HG02981 (cell line): ENCODE data around the gene ARHGAP15.

Experiments
- ATAC-seq: cut with Tn5 transposase; IDR thresholded peaks from one replicate; pipeline ENCODE4 v1.9.1; 2021; ENCODE audit warnings: mild to moderate bottlenecking, moderate library complexity; ENCODE audit not compliant: unreplicated experiment

ARHGAP15 gene

DNA sequence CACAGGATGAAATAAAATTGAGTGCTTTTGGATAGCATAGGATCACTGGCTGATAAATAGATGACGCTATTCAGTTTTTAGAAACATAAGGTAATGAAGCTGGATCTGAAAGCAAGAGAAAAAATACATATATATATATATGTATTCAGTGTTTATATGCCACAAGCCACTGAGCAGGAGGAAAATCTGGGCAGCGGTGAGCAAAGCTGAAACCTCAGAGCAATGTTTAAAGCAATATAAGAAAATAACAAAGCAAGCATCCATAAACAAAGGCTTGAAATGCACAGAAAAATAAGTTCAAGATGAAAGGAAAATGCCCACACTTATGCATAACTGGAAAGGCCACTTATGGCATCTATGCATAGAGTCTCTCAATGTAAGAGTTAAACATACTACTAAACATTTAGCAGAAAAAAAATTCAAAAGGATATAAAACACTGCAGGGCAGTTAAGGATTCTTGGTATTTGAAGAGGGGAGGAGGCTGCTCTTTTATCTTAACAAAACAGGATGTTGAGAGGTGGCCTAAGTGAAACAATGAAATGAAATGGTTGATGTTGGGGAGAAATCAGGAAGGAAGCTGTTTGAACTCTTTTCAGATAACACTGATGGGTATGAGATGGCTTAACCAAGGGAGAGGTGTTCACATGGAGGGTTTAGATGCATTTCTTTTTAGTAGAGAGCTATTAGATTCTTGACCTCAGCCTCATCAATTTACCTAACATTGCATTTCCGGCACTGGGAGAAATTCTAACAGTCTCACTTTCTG, 129.1 kb downstream of the ARHGAP15 start:
- ATAC-seq: no peak

DNA sequence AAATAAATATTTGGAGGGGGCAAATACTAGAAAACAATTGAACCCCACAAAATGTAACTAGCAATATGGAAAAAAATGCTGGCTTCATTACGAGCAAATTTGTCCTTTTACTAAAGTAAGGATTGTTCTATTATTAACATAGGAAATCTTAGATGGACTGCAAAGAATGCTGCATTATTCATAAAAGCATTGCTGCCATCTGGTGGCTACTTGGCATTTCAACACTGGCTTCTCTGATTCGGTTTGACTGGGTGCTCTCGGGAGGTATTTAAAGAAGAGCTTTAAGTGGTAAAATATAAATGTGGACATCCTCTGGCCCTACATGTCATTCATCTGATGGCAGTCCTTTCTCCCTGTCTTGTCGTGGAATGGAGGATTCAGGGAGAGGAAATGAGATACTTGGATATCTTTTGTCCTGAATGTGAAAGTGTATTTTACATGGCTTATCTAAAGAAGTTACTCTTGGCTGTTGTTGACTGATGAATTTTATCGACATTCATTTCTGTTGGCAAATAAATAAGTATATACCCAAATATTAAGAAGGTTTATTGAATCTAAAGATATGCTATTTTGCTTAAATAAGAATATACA, 130.2 kb downstream of the ARHGAP15 start:
- ATAC-seq: peak; percentile 33

DNA sequence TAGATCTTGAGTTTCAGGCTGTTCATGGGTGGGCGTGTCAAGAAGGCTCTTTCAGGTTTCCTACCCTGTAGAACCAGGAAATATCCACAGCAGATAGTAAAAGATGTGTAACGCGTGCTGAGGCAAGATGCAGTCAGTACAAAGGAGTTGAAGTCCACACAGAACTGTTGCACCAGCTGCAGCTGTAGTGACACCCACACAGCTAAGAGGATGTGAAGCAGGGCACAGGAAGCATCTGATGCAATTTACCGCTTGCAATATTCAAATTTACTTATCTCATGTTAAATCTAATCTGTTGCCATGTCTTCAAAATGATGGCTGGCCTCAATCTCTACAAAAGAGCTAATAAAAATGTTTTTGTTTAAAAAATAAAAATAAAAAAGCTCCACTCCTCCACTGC, 132.8 kb downstream of the ARHGAP15 start:
- peak; percentile 80 for ATAC-seq

DNA sequence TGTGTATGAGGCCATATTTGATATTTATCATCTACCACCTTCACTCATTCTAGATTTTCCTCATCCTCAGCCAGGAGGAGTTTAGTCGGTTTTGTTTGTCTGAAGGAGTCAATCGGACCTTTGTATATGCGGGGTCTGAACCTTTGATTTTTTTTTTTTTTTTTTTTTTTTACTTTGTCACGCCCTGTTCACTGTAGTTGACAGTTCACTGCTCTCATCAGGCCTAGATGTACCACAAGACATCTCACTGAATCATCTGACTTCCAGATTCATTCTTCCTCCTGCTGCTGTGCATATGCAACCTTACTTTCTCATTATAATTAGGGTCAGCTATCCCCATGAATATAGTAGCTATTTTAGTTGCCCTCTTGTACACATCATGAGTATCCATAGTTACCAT, 133.2 kb downstream of the ARHGAP15 start:
- no peak for ATAC-seq

DNA sequence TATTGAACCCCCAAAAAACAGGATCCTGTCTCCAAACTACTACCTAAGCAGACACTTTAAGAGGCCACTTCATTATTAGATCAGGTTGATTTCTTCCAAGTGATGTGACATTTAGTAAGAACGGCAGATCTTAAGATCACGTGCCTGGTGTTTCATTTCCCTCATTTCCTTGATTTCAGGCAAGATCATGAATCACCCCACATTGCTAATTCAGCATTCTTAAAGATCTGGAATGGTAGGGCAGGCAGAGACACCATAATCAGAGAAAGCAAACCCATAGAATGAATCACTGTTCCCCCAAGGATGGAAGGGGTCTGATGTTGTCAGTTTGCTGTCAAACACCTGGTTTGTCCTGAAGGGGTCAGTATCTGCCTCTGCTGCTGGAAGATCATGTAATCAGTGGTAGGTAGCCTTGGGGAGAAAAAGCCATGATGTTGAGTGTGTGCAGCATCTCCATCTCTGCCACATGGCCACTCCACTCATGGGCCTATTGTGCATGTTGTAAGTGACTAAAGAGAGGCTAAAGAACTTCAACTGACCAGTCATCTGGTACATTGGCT, 133.9 kb downstream of the ARHGAP15 start:
- no peak for ATAC-seq

DNA sequence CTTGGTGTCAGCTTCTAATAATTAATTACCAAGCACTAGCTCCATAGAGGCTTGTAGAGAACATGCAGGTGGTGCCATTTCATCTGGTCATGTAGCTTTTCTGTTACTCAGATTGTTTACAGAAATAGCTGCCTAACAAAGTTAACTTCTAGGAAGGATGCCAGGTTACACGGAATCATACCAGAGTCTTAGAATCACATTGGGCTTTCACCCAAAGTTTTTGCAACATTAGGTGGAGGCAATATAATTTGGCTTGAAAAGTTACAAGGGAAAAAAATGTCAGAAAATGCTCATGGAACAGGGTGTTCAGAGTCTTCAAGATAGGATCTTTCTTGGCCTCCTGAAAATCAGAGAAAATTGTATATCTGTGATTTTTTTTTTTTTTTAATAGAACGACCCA, 135.6 kb downstream of the ARHGAP15 start:
- ATAC-seq: no peak

DNA sequence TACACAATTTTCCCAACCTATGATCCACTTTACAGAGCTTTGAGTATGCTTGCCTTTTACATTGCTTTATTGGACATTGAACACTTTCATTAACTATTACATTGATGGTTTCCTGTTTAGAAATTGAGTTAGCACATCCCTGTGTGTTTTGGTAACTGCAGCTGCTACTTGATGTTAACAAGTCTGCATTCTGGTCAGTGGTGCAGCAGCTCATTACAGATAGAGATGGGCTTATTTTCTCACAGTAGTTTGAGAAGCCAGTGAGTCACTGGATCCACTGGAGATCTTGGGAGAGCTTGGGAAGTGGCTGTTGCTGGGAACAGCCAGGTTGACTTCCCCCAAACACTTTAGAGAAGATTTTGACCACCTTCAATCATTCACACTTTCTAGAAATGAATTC, 150.5 kb downstream of the ARHGAP15 start:
- no peak for ATAC-seq

DNA sequence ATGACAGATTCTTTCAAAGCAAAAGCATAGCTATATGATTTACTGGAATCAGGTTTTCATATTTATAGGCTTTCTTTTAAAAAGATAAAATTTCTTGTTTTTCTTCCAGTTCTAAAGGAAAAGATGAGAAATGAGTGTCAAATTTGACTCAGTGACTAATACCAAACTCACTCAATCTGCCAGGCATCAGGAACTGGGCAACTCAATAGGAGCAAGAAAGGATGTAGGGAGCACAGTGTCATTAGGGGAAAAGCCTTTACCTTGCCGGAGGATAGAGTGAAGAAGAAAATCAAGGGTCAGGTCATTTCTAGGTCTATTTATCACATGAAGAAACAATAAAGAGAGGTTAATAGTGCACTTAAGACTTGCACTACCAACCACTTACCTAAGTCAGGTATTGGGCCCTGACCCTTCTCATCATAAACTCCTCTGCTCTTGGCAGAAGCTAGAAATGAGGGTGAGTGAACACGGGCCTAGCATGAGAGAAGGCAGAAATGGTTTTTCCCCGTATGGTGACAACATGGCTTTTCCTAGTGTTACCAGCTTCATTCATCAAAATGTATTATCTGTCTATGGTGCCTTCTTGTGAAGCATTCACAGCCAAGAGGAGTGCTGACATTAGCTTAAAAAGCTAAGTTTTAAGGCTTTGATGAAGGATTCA, 151.0 kb downstream of the ARHGAP15 start:
- no peak for ATAC-seq

DNA sequence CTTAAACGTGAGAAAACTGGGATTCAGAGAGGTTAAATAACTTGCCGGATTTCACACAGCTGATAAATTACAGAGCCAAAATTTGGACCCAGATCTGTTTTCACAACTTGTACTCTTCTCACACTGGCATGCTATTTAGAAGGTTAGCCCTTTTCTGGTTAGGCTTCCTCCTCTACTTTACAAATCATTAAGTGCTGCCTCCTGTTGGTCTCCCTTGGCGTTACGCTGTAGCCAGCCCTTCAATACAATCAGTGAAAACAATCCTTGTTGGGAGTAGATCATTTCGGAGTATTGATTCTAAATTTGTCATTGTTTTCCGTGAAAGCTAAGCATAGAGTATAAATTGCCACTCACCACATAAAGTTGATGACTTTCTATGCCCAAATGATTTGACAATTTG, 153.5 kb downstream of the ARHGAP15 start:
- ATAC-seq: no peak

DNA sequence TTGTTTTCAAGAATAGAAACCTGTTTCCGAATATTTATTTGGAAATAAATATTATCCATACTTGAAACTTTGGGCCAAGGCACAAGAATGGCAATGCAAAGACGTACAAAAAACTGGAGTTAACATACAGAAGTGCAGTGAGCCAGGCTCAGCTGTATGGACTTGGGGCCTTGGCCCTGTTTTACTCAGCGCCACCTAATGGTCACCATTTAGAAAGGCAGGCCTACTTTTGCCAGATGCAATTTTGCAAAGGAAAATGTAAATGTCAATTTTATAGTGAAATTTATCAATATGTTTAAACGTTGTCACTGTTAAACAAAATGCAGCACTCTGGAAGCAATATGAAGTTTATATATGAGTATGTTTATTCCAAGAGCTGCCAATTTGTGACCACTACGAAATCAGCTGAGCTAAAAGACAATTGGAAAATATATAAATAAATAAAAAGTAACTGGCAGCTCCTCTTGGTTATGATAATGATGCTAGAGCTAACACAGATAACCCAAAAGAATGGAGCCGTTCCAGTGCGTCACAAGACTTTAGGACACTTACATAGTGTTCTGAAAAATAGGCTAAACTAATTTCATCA, 155.0 kb downstream of the ARHGAP15 start:
- no peak for ATAC-seq

DNA sequence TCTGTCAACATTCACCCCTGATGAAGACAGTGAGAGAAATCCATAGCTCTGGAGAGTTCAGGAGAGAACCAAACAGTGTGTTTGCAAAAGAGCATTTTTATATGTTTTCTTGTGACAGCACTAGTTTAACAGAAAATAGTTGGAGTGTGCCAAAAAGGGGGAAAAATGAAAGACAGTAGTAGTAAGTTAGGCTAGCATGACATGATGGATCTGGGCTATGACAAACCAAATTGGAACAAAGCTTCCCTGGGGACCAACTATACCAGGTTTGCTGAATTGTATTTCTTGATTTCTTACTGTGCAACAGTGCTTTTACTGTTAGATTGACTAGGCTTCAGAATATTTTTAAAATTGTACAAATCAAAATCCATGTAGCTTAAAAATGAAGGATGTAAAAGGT, 159.8 kb downstream of the ARHGAP15 start:
- no peak for ATAC-seq

DNA sequence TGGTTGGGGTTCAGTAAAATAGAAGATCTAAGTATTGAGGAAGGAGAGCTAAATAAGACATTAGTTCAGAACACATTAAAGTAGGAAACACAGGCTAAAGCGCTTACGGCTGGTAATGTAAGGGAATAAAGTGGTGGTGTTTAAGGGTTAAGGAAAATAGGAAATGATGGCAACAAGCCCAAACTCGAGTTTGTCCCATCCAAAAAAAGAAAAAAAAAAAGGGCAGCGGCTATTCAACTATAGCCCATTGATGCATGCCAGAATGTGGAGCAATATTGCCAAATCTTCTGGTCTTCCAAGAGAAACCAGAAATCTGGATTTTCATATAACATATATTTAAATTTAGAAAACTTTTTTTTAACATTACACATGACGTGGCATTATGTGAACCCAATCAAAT, 161.0 kb downstream of the ARHGAP15 start:
- ATAC-seq: no peak

DNA sequence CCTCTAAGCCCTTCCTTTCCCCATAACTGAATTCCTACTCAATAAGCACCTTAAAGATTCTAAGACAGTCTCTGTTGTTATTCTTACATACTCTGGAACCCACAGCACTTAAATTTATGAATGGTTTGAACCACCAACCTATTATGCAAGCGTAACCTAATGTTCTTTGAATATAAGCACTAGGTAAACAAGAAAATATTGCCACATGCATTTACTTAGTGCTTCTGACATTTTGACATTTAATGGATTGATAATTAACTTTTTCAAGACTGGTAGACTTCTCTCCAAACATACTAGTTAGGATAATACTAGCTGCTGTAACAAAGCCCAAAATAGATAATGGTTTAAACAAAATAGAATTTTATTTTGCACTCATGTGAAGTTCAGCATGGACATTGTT, 164.8 kb downstream of the ARHGAP15 start:
- ATAC-seq: no peak

DNA sequence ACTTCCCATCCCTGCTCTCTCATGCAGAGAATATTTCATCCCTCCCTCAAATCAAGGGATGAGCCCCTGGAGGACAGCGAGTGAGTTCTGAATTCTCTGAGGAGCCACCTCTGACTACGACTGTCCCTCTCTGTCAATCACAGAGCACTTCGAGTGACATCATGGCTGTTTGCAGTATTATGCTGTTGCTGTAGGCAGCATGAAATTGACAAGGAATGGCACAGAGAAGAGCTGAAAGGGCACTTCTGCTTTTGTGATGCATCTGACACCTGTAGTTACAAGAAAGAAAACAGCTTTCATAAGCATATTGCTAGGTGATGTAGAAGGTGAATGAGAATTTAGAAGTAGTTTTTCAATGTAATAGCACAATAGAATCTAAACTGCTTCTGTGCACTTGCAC, 166.9 kb downstream of the ARHGAP15 start:
- ATAC-seq: no peak

DNA sequence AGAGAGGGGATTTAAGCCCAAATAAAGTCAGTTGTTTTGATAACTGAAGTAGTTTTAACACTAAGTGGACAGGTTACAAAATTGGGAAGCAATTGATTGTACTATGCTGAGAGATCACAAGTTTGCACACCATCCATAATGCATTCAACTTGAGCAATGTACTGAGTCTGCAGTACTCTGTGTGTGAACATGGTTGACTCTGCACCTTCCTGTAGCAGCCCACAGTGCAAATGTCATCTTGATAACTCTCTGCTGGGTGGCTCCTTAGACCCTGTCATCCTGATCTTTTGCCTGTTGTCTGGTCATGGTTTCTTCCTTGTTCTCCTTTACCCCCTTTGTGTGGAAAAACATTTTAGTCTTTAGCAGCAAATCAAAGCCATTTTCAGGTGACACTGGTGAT, 168.0 kb downstream of the ARHGAP15 start:
- no peak for ATAC-seq

DNA sequence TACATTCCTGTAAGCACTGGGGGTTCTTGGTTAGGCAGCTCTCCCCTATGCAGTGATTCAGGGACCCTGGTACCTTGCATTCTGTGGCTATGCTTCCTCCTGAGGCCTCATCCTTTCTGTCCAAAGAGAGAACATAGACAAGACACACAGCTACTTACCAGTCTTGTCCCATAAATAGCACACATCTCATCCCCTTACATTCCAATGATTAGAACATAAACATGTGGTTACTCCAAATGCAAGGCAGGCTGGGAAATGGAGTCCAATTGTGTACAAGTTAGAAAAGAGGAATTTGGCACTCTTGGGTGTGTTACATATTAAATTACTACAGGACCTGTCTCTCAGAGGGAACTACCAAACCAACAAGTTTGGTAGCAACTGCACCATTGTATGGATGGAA, 171.3 kb downstream of the ARHGAP15 start:
- ATAC-seq: no peak

DNA sequence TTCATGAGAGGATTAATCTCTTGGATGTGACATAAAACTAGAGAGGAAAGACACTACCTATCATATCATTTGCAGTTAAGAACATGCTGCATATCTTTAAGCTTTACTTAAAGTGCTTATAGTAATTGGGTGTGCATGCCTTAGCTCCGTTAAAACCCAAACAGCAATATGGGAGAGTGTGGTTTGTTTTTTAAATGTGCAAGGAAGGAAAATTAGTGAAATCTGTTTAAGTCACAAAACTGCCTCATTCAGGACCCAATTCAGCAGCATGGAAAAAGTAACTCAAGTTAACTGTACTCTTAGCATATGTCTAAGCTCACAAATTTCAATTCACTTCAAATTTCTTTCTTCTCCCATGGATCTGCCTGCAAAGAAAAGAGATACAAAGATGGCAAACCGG, 182.2 kb downstream of the ARHGAP15 start:
- no peak for ATAC-seq

DNA sequence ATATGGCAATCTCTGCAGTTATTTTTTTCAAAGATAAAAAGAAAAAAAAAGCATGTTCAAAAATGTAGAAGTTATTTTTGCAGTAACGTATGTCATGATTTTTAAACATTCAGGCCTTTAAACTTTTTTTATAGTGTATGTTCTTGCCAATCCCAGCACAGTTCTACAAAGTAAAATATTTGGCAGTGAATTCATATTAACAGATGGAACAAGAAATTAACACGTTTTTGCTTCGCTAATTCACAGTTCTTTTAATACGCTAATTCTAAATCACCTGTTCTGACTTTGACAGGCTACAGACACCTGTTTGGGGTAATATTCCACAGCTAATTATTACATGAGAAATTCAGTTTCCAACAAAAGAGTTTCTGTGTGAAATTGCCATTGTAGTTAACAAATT, 183.2 kb downstream of the ARHGAP15 start:
- no peak for ATAC-seq

DNA sequence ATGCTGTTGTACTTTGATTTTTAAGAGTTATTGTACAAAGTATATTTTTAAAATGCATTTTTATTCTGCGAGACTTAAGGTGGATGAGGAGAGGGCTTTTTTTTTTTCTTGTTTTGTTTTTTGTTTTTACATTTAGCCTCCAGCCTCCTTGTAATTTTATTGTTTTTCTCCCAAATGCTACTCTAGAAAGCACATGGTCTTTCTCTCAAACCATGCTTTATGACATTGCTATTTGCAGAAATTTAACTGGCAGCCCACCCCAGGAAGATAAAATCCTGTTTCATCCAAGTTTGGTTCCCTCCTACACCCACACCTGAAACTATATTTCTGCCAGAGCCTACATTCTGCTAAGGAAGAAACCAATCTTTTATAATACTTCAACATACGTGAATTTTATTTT, 184.6 kb downstream of the ARHGAP15 start:
- no peak for ATAC-seq

DNA sequence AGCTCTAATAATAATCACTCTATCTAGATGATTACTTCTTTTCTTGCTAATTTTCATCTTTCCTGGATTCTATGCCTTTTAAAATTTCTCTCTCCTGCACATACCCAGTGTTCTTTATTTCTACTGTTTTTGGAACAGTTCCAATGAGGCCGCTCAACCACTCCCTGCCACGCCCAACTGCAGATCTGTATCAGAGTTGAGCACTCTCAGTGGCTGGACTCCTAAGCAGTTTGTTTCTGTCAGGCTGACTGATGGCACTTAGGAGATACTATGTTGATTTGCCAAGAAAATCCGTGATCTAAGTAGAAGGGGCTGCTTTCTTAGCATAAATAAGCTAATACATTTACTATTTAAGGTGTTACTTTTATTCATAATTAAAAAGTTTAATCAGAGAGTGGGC, 192.8 kb downstream of the ARHGAP15 start:
- ATAC-seq: no peak

DNA sequence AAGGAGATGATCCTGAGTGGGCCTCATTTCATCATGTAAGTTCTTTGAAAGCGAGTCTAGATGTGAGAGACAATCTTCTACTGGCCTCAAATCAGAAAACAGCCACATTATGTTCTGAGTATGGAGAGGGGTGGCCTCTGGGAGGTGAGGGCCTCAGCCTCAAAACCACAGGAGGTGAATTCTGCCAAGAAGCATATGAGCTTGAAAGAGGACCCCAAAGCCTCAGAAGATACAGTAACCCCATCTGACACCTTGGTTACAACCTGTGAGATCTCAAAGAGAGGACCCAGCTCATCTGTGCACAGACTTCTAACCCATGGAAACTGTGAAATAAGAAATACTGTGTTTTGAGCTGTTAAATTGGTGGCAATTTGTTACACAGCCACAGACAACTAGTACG, 200.1 kb downstream of the ARHGAP15 start:
- ATAC-seq: no peak
